CD14-positive monocyte (primary cell): Measurements from ENCODE around the gene CACNA1B. TPM values are rescaled to one million over a fixed set of nuclear protein-coding genes. Genes with fewer than 3 reads are reported as not detected.

Experiments used
- DNase-seq, 3 donors: peaks; one replicate each; pipeline ENCODE4 v3.0.0-alpha.2; 2011 to 2022
- H2AFZ ChIP-seq: 2 replicates; pipeline ENCODE4 v1.6.0; 2012; ENCODE audit warnings: mild to moderate bottlenecking, low read depth, low read length, inconsistent platforms; ENCODE audit not compliant: insufficient read depth, poor library complexity, severe bottlenecking
- H3K27ac ChIP-seq, 2 donors: 1 replicate in 1 of 2; 2 replicates in 1 of 2; pipeline ENCODE4 v1.5.1; 2012 to 2013; ENCODE audit warnings: low read length in 2 of 2, control low read depth in 1 of 2, inconsistent platforms in 1 of 2, low read depth in 1 of 2, mild to moderate bottlenecking in 1 of 2
- H3K27me3 ChIP-seq, 2 donors: one replicate each; pipeline versions ENCODE4 v1.6.0 to v1.6.1; 2011 to 2013; ENCODE audit warnings: low read length in 2 of 2; ENCODE audit not compliant: control insufficient read depth in 2 of 2, insufficient read depth in 2 of 2
- H3K36me3 ChIP-seq, 2 donors: replicated peaks in 1 of 2; 1 replicate in 1 of 2; 2 replicates in 1 of 2; pipeline versions ENCODE4 v1.5.1 to v1.6.1; 2012 to 2013; ENCODE audit warnings: low read length in 2 of 2, control low read depth in 1 of 2, inconsistent platforms in 1 of 2, mild to moderate bottlenecking in 1 of 2; ENCODE audit not compliant: insufficient read depth in 2 of 2, control insufficient read depth in 1 of 2
- H3K4me1 ChIP-seq, 2 donors: 1 replicate in 1 of 2; 2 replicates in 1 of 2; pipeline versions ENCODE4 v1.5.1 to v1.6.1; 2012 to 2013; ENCODE audit warnings: low read length in 2 of 2, control low read depth in 1 of 2, inconsistent platforms in 1 of 2, mild to moderate bottlenecking in 1 of 2, moderate library complexity in 1 of 2; ENCODE audit not compliant: insufficient read depth in 2 of 2, control insufficient read depth in 1 of 2
- H3K4me2 ChIP-seq: replicated peaks from 2 replicates; pipeline ENCODE3; 2012; ENCODE audit warnings: low read length, moderate library complexity, mild to moderate bottlenecking; ENCODE audit not compliant: poor library complexity, severe bottlenecking; ENCODE audit errors: extremely low read depth
- H3K4me3 ChIP-seq, 3 experiments: fragments of 200-600 bp in 1 of 3; sonication (generic) in 1 of 3; replicated peaks in 1 of 3; 1 replicate in 2 of 3; 2 replicates in 1 of 3; pipeline ENCODE4 v1.5.1; 2011 to 2013; ENCODE audit warnings: low read length in 3 of 3, mild to moderate bottlenecking in 3 of 3, control low read depth in 2 of 3, low read depth in 2 of 3, inconsistent platforms in 1 of 3, moderate library complexity in 1 of 3
- H3K79me2 ChIP-seq: 2 replicates; pipeline ENCODE4 v1.6.0; 2012; ENCODE audit warnings: mild to moderate bottlenecking, control low read depth, inconsistent platforms, low read length, moderate library complexity; ENCODE audit not compliant: insufficient read depth
- H3K9ac ChIP-seq: 2 replicates; pipeline ENCODE4 v1.6.0; 2017; ENCODE audit warnings: low read length, mild to moderate bottlenecking; ENCODE audit not compliant: insufficient read depth, poor library complexity, severe bottlenecking
- H3K9me3 ChIP-seq, 2 donors: replicated peaks in 1 of 2; 1 replicate in 1 of 2; 2 replicates in 1 of 2; pipeline versions ENCODE4 v1.5.1 to v1.6.1; 2012 to 2013; ENCODE audit warnings: low read length in 2 of 2, control low read depth in 1 of 2; ENCODE audit not compliant: control insufficient read depth in 1 of 2, insufficient read depth in 1 of 2
- H4K20me1 ChIP-seq: 2 replicates; pipeline ENCODE4 v1.6.0; 2012; ENCODE audit warnings: mild to moderate bottlenecking, low read length, control low read depth, moderate library complexity; ENCODE audit not compliant: insufficient read depth
- H3K27ac Mint-ChIP-seq, 7 donors: one replicate each; pipeline ENCODE4 v1.8.0; 2020; ENCODE audit warnings: mild to moderate bottlenecking in 7 of 7, mixed read lengths in 7 of 7, moderate library complexity in 6 of 7, inconsistent platforms in 2 of 7
- H3K27me3 Mint-ChIP-seq, 3 donors: one replicate each; pipeline ENCODE4 v1.8.0; 2021 to 2022; ENCODE audit warnings: low read depth in 3 of 3, mild to moderate bottlenecking in 3 of 3, mixed read lengths in 3 of 3, moderate library complexity in 3 of 3, inconsistent platforms in 1 of 3
- H3K36me3 Mint-ChIP-seq, 2 donors: one replicate each; pipeline ENCODE4 v1.8.0; 2020; ENCODE audit warnings: mixed read lengths in 2 of 2, inconsistent platforms in 1 of 2, mild to moderate bottlenecking in 1 of 2
- H3K4me1 Mint-ChIP-seq: one replicate; pipeline ENCODE4 v1.8.0; 2020; ENCODE audit warnings: mild to moderate bottlenecking, mixed read lengths
- H3K4me3 Mint-ChIP-seq, 2 donors: one replicate each; pipeline ENCODE4 v1.8.0; 2020; ENCODE audit warnings: mild to moderate bottlenecking in 2 of 2, mixed read lengths in 2 of 2, moderate library complexity in 1 of 2
- H3K9me3 Mint-ChIP-seq, 7 donors: one replicate each; pipeline ENCODE4 v1.8.0; 2020 to 2022; ENCODE audit warnings: mixed read lengths in 7 of 7, mild to moderate bottlenecking in 6 of 7, moderate library complexity in 6 of 7, inconsistent platforms in 2 of 7
- CTCF ChIP-seq: fragments of 200-600 bp; IDR thresholded peaks from one replicate; pipeline ENCODE4 v1.8.0; 2022; ENCODE audit warnings: antibody characterized with exemption, mild to moderate bottlenecking
- WGBS: methylation state at CpG from one replicate; pipeline ENCODE4 v1.1.5; 2013; ENCODE audit warnings: missing lambda C conversion rate; ENCODE audit not compliant: insufficient coverage; 5-methylcytosine and 5-hydroxymethylcytosine counted together
- intact Hi-C, 2 donors: fragments of 100-400 bp; cut with micrococcal nuclease; formaldehyde crosslinking; loops; one replicate each; pipeline versions ENCODE4 v1.15.0 to v1.15.1; 2023
- polyA plus RNA-seq, 3 donors: library from polyadenylated mRNA; depleted of rRNA in 1 of 3; unstranded in 2 of 3; stranded (reverse) in 1 of 3; fragments of 300-500 nt in 2 of 3; fragments of >200 nt in 1 of 3; fragmentation: Illumina TruSeq in 2 of 3; gene quantifications; 1 replicate in 2 of 3; 2 replicates in 1 of 3; pipeline ENCODE4 v1.2.3, GENCODE V29; 2012 to 2021

CACNA1B gene
- polyA plus RNA-seq, 3 donors: not detected

- WGBS: 96% methylated on average over 4 of the region's 6 CpGs
- H3K9me3 ChIP-seq: no peaks in the 10 kb centered on the region
- peaks cover 2 to 6% (median 3%) of the 10 kb centered on the region in 3 donors for H3K27me3 Mint-ChIP-seq
- H3K4me1 ChIP-seq: no peaks in the 10 kb centered on the region
- no peaks in the 10 kb centered on the region for H3K36me3 ChIP-seq
- no peaks in the 10 kb centered on the region for H3K79me2 ChIP-seq
- H3K36me3 Mint-ChIP-seq: no peaks in the 10 kb centered on the region
- no peaks in the 10 kb centered on the region for H3K9me3 Mint-ChIP-seq
- no peak for DNase-seq
- no peaks in the 10 kb centered on the region for H3K27me3 ChIP-seq
- no peak overlapping the region for H3K27ac ChIP-seq
- no peak overlapping the region for H2AFZ ChIP-seq
- TF ChIP-seq CTCF: no peak
- no peaks in the 10 kb centered on the region for H4K20me1 ChIP-seq
- no peak overlapping the region for H3K4me3 Mint-ChIP-seq
- no peak overlapping the region for H3K4me2 ChIP-seq
- no peak overlapping the region for H3K9ac ChIP-seq
- intact Hi-C loops: no loop called here
- H3K4me1 Mint-ChIP-seq: no peaks in the 10 kb centered on the region
- no peak overlapping the region for H3K4me3 ChIP-seq
- no peak overlapping the region for H3K27ac Mint-ChIP-seq
Measured at GRCh38 chr9:138014563-138014945, 137.0 kb downstream of the CACNA1B start.

GRCh38 chr9:138015021-138015829 lies 137.6 kb downstream of the CACNA1B start:
- Mint-ChIP-seq H3K9me3 (no peaks in the 10 kb centered on the region), H3K4me1 (no peaks in the 10 kb centered on the region), H3K27ac (no peak overlapping the region), H3K4me3 (no peak overlapping the region), H3K36me3 (no peaks in the 10 kb centered on the region), H3K27me3 (peaks cover 2 to 6% (median 3%) of the 10 kb centered on the region in 3 donors)
- Histone ChIP-seq H4K20me1 (no peaks in the 10 kb centered on the region), H3K4me1 (no peaks in the 10 kb centered on the region), H3K4me3 (no peak overlapping the region), H3K9me3 (no peaks in the 10 kb centered on the region), H3K27ac (no peak overlapping the region), H2AFZ (no peak overlapping the region), H3K36me3 (no peaks in the 10 kb centered on the region), H3K9ac (no peak overlapping the region), H3K79me2 (no peaks in the 10 kb centered on the region), H3K27me3 (no peaks in the 10 kb centered on the region), H3K4me2 (no peak overlapping the region)
- 84% methylated on average over 20 of the region's 25 CpGs for WGBS
- TF ChIP-seq CTCF: no peak
- no peak for DNase-seq
- intact Hi-C loops: no loop called here
